ENCODE measurements around the gene PNMA8B. TPM values are rescaled to one million over a fixed set of nuclear protein-coding genes. Genes with fewer than 3 reads are reported as not detected.

PNMA8B gene
- polyA plus RNA-seq, 1 donor from 2014 or later: 10.1 TPM

- Histone ChIP-seq H2AFZ (ENCODE audit: low read depth, low read length) (no peak overlapping the region), H3K27ac (ENCODE audit: low read length) (no peak overlapping the region), H3K4me3 (ENCODE audit: low read length) (peak overlapping the region; percentile 71), H3K9me3 (ENCODE audit: low read length) (peaks cover 14% of the 10 kb centered on the region), H3F3A (ENCODE audit: insufficient read depth, low read length, poor library complexity, severe bottlenecking) (no peaks in the 10 kb centered on the region), H4K20me1 (ENCODE audit: insufficient read depth) (no peaks in the 10 kb centered on the region), H3K27me3 (ENCODE audit: insufficient read depth, low read depth, low read length) (peaks cover 42% of the 10 kb centered on the region), H3K4me2 (ENCODE audit: low read length) (no peak overlapping the region), H3K9ac (ENCODE audit: low read length) (peak overlapping the region; percentile 54), H3K9me2 (ENCODE audit: insufficient read depth, low read length) (no peaks in the 10 kb centered on the region), H3K36me3 (ENCODE audit: insufficient read depth, low read length) (no peaks in the 10 kb centered on the region), H3K79me2 (replicated peaks; ENCODE audit: insufficient read depth, low read length) (no peaks in the 10 kb centered on the region)
- TF ChIP-seq POLR2AphosphoS5 (IDR thresholded peaks at IDR 0.05) (no peak), MXI1 (conservative IDR thresholded peaks at IDR 0.05; ENCODE audit: poor library complexity, severe bottlenecking) (no peak), SMC3 (conservative IDR thresholded peaks at IDR 0.05; ENCODE audit: poor library complexity) (no peak), CTCF (IDR thresholded peaks at IDR 0.05; ENCODE audit: poor library complexity, severe bottlenecking) (no peak), EZH2 (IDR thresholded peaks at IDR 0.05; ENCODE audit: borderline replicate concordance, insufficient read depth, low read length, poor library complexity, severe bottlenecking) (no peak), RAD21 (conservative IDR thresholded peaks at IDR 0.05) (no peak), TAF1 (IDR thresholded peaks at IDR 0.05; ENCODE audit: low read depth) (no peak), REST (IDR thresholded peaks at IDR 0.05; ENCODE audit: borderline replicate concordance) (no peak), EP300 (conservative IDR thresholded peaks at IDR 0.05; ENCODE audit: poor library complexity, severe bottlenecking) (no peak)
Measured at GRCh38 chr19:46493236-46494145, 2.2 kb downstream of the PNMA8B start.

- Histone ChIP-seq H4K20me1 (ENCODE audit: insufficient read depth) (no peaks in the 10 kb centered on the region), H3K4me2 (ENCODE audit: low read length) (no peak overlapping the region), H3K36me3 (ENCODE audit: insufficient read depth, low read length) (no peaks in the 10 kb centered on the region), H3K9me2 (ENCODE audit: insufficient read depth, low read length) (no peaks in the 10 kb centered on the region), H3K79me2 (replicated peaks; ENCODE audit: insufficient read depth, low read length) (no peaks in the 10 kb centered on the region), H3K27me3 (ENCODE audit: insufficient read depth, low read depth, low read length) (peaks cover 42% of the 10 kb centered on the region), H3K4me3 (ENCODE audit: low read length) (peak overlapping the region; percentile 71), H2AFZ (ENCODE audit: low read depth, low read length) (no peak overlapping the region), H3F3A (ENCODE audit: insufficient read depth, low read length, poor library complexity, severe bottlenecking) (no peaks in the 10 kb centered on the region), H3K9ac (ENCODE audit: low read length) (peak overlapping the region; percentile 54), H3K27ac (ENCODE audit: low read length) (no peak overlapping the region), H3K9me3 (ENCODE audit: low read length) (peaks cover 14% of the 10 kb centered on the region)
- no peak for TF ChIP-seq RAD21 (conservative IDR thresholded peaks at IDR 0.05)
- no peak for TF ChIP-seq SMC3 (conservative IDR thresholded peaks at IDR 0.05; ENCODE audit: poor library complexity)
- TF ChIP-seq EP300 (conservative IDR thresholded peaks at IDR 0.05; ENCODE audit: poor library complexity, severe bottlenecking): no peak
Measured at GRCh38 chr19:46492841-46493235, 2.8 kb downstream of the PNMA8B start.

Measured in neural cell (in vitro differentiated cells).